Memory B cell (primary cell): ENCODE results near the gene FMN1.

Experiments
- ATAC-seq: fragments of 150-1000 bp; cut with Tn5 transposase; 2 replicates; pipeline ENCODE4 v1.10.0; 2021; ENCODE audit warnings: low read depth, mild to moderate bottlenecking, moderate library complexity
- DNase-seq, 2 donors: peaks; one replicate each; pipeline ENCODE4 v3.0.0; 2022; ENCODE audit warnings: low spot score in 2 of 2
- H3K27ac Mint-ChIP-seq: one replicate; pipeline ENCODE4 v1.8.0; 2022; ENCODE audit warnings: mild to moderate bottlenecking, moderate library complexity, mixed read lengths
- H3K27me3 Mint-ChIP-seq: one replicate; pipeline ENCODE4 v1.8.0; 2022; ENCODE audit warnings: mixed read lengths
- H3K36me3 Mint-ChIP-seq: one replicate; pipeline ENCODE4 v1.8.0; 2022; ENCODE audit warnings: mild to moderate bottlenecking, mixed read lengths
- H3K4me1 Mint-ChIP-seq: one replicate; pipeline ENCODE4 v1.8.0; 2022; ENCODE audit warnings: mixed read lengths
- H3K4me3 Mint-ChIP-seq: one replicate; pipeline ENCODE4 v1.8.0; 2022; ENCODE audit warnings: mild to moderate bottlenecking, moderate library complexity, mixed read lengths
- H3K9me3 Mint-ChIP-seq: one replicate; pipeline ENCODE4 v1.8.0; 2022; ENCODE audit warnings: mixed read lengths

FMN1 gene

GRCh38 chr15:32843219-32843815 lies 351.2 kb downstream of the FMN1 start:
- Mint-ChIP-seq H3K9me3 (no peaks in the 10 kb centered on the region), H3K4me3 (no peak overlapping the region), H3K27me3 (peaks cover 8% of the 10 kb centered on the region), H3K36me3 (no peaks in the 10 kb centered on the region), H3K27ac (no peak overlapping the region), H3K4me1 (peaks cover 9% of the 10 kb centered on the region)
- no peak for DNase-seq
- ATAC-seq: peak; percentile 48

GRCh38 chr15:32842081-32842480 lies 352.4 kb downstream of the FMN1 start:
- ATAC-seq (no peak), DNase-seq (no peak)
- Mint-ChIP-seq H3K4me3 (no peak overlapping the region), H3K27ac (no peak overlapping the region), H3K27me3 (peaks cover 11% of the 10 kb centered on the region), H3K9me3 (no peaks in the 10 kb centered on the region), H3K36me3 (no peaks in the 10 kb centered on the region), H3K4me1 (peaks cover 9% of the 10 kb centered on the region)

DNA sequence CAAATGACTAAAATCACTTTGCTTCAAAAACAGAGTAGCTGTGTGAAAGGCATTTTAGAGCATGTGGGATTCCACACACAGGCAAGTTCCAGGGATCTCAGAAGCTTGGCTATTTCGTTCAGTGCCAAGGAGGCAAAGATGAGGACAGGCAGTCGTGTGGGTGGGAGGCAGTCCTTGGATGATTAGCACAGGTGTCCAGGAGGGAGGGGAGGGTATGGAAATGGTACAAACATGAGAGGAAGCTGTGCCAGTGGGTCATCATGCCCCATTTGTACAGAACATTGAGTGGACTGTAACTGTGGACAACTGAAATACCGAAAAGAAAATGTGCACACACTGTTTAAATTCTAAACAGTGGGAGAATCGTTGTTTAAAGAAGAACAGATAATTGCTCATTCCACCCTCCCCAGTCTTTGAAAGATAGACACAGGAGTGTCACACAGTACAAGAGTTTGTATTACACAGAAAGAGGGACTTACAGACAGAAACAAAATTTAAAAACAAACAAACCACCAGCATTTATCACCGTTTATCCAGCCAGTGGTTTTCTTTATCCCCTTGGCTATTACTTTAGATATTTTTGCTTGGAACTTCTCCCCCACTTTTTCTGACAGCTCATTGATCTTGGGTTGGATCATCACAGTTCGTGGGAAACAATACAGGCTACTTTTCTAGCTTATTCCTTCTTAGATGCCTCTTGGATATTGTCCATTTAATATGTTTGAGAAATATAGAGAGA lies 353.8 kb downstream of the FMN1 start:
- Mint-ChIP-seq H3K4me3 (no peak overlapping the region), H3K4me1 (peaks cover 7% of the 10 kb centered on the region), H3K36me3 (no peaks in the 10 kb centered on the region), H3K9me3 (no peaks in the 10 kb centered on the region), H3K27me3 (peaks cover 11% of the 10 kb centered on the region), H3K27ac (no peak overlapping the region)
- DNase-seq (no peak), ATAC-seq (no peak)

DNA sequence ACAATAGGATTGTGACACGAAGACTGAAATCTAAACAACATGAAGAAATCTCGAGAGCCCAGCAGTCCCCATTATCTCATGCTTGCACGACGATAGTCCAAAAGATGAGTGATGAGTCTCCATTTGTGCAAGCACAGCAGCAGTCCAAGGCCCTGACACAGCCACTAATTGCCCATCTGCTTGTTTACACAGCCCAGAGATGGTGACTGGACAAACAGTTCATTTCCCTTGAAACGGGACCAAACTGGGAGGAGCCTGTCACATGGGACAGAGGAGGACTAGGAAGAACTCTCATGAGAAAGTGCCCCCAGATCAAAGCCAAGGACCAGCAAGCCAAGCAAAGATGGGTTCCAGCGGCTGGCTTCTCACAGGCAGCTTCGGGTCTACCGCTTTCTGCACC lies 355.7 kb downstream of the FMN1 start:
- Mint-ChIP-seq H3K27ac (no peak overlapping the region), H3K27me3 (peaks cover 11% of the 10 kb centered on the region), H3K9me3 (no peaks in the 10 kb centered on the region), H3K4me3 (no peak overlapping the region), H3K36me3 (no peaks in the 10 kb centered on the region), H3K4me1 (peaks cover 16% of the 10 kb centered on the region)
- ATAC-seq (no peak), DNase-seq (no peak)

- H3K4me1 Mint-ChIP-seq: peaks cover 13% of the 10 kb centered on the region
- DNase-seq: no peak
- H3K4me3 Mint-ChIP-seq: no peak overlapping the region
- H3K27ac Mint-ChIP-seq: no peak overlapping the region
- no peaks in the 10 kb centered on the region for H3K36me3 Mint-ChIP-seq
- no peak for ATAC-seq
- peaks cover 11% of the 10 kb centered on the region for H3K27me3 Mint-ChIP-seq
- H3K9me3 Mint-ChIP-seq: no peaks in the 10 kb centered on the region
These were observed 356.2 kb downstream of the FMN1 start for GRCh38 chr15:32838338-32838737.

DNA sequence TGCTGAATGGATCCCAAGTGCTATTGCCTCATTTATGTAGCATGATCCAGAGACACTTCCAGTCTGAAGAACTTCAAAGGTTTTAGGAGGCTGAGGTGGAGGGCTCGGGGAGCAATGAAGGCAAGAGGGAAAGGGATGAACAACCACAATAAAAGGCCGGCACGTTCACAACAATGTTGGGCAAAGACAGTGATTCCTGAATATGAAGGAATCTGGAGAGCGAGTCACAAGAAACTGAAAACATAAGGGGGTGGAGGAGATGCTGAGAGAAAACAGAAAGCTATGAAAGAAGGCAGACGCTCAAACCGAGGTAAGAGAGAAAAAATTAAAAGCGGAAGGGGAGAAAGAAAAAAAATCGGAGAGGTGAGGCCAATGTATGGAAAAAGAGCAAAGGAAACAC lies 356.6 kb downstream of the FMN1 start:
- Mint-ChIP-seq H3K4me3 (no peak overlapping the region), H3K9me3 (no peaks in the 10 kb centered on the region), H3K4me1 (peaks cover 10% of the 10 kb centered on the region), H3K27me3 (peaks cover 11% of the 10 kb centered on the region), H3K36me3 (no peaks in the 10 kb centered on the region), H3K27ac (no peak overlapping the region)
- DNase-seq (no peak), ATAC-seq (no peak)

GRCh38 chr15:32834156-32834555 lies 360.4 kb downstream of the FMN1 start:
- Mint-ChIP-seq H3K27me3 (peaks cover 10% of the 10 kb centered on the region), H3K27ac (no peak overlapping the region)
- ATAC-seq: peak; percentile 100

GRCh38 chr15:32833379-32833821 lies 361.1 kb downstream of the FMN1 start:
- Mint-ChIP-seq H3K4me3 (no peak overlapping the region), H3K27me3 (peaks cover 6% of the 10 kb centered on the region), H3K9me3 (no peaks in the 10 kb centered on the region), H3K4me1 (peaks cover 10% of the 10 kb centered on the region), H3K27ac (no peak overlapping the region), H3K36me3 (no peaks in the 10 kb centered on the region)
- ATAC-seq (no peak), DNase-seq (no peak)

More at GRCh38 chr15:32834156-32834555, 360.4 kb downstream of the FMN1 start:
- Mint-ChIP-seq H3K4me3 (no peak overlapping the region), H3K36me3 (no peaks in the 10 kb centered on the region), H3K4me1 (peaks cover 10% of the 10 kb centered on the region), H3K9me3 (no peaks in the 10 kb centered on the region)
- DNase-seq: peak in 1 of 2 donors; percentile 28

- H3K9me3 Mint-ChIP-seq: no peaks in the 10 kb centered on the region
- peaks cover 10% of the 10 kb centered on the region for H3K4me1 Mint-ChIP-seq
- no peak for DNase-seq
- ATAC-seq: no peak
- no peak overlapping the region for H3K4me3 Mint-ChIP-seq
- H3K36me3 Mint-ChIP-seq: no peaks in the 10 kb centered on the region
- H3K27ac Mint-ChIP-seq: no peak overlapping the region
- peaks cover 3% of the 10 kb centered on the region for H3K27me3 Mint-ChIP-seq
These were observed 363.0 kb downstream of the FMN1 start for GRCh38 chr15:32831485-32831884.

DNA sequence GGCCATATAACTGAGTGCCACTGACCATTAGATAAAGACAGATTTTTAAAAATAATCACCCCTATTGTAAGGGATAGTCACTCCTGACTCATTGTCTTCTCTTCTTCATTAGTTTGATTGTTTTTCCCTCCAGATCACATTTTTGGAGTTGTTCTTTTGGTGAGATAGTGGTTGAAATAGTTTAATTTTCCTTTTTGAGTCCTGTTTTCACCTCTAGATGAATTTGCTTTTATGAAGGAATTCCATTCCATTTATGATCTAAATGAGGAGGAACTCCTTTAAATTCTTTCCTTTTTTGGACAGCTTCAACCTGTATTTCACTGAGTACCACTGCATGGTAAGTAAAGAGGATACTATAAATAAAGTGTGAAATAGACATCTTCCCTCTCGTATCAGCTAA lies 364.3 kb downstream of the FMN1 start:
- DNase-seq: no peak
- H3K27ac Mint-ChIP-seq: no peak overlapping the region
- peaks cover 10% of the 10 kb centered on the region for H3K4me1 Mint-ChIP-seq
- no peak overlapping the region for H3K4me3 Mint-ChIP-seq
- peaks cover 4% of the 10 kb centered on the region for H3K27me3 Mint-ChIP-seq
- H3K9me3 Mint-ChIP-seq: no peaks in the 10 kb centered on the region
- no peak for ATAC-seq
- H3K36me3 Mint-ChIP-seq: no peaks in the 10 kb centered on the region

- ATAC-seq (no peak), DNase-seq (no peak)
- H3K4me3 Mint-ChIP-seq: no peak overlapping the region
- H3K27ac Mint-ChIP-seq: no peak overlapping the region
- no peaks in the 10 kb centered on the region for H3K36me3 Mint-ChIP-seq
- peaks cover 9% of the 10 kb centered on the region for H3K27me3 Mint-ChIP-seq
- H3K4me1 Mint-ChIP-seq: peaks cover 7% of the 10 kb centered on the region
- H3K9me3 Mint-ChIP-seq: no peaks in the 10 kb centered on the region
These were observed 365.1 kb downstream of the FMN1 start for GRCh38 chr15:32829436-32829835.

DNA sequence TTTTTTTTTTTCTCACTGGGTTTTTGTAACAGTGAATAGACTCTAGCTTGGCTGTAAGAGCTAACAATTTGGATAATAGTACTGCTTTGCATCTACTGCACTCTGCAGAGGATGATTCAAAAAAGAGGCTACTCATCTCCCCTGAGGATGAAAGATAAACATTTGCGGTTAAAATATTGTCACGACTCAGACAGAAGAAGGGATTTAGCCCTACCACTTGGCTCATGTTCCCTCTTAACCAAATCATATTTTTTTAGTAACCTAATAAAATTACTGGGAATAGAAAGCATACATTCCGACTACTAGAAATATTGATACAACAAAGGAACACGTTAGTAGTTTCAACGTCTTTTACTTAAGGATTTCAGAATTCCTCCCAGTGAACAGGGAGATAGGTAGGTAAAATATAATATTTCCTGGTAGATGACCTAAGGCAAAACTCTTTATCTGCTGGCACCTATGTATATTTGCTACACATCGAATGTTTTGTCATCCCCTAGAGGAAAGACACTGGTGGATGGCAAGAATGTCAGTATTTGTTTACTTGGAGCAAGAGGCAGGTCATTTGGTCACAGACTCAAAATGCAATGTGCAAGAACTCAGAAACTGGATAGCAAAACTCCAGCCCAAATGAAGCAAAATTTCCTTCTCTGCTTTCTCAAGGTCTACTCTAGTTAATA lies 365.9 kb downstream of the FMN1 start:
- no peak overlapping the region for H3K4me3 Mint-ChIP-seq
- H3K36me3 Mint-ChIP-seq: no peaks in the 10 kb centered on the region
- no peaks in the 10 kb centered on the region for H3K4me1 Mint-ChIP-seq
- no peak for ATAC-seq
- peaks cover 9% of the 10 kb centered on the region for H3K27me3 Mint-ChIP-seq
- no peak for DNase-seq
- no peaks in the 10 kb centered on the region for H3K9me3 Mint-ChIP-seq
- H3K27ac Mint-ChIP-seq: no peak overlapping the region

DNA sequence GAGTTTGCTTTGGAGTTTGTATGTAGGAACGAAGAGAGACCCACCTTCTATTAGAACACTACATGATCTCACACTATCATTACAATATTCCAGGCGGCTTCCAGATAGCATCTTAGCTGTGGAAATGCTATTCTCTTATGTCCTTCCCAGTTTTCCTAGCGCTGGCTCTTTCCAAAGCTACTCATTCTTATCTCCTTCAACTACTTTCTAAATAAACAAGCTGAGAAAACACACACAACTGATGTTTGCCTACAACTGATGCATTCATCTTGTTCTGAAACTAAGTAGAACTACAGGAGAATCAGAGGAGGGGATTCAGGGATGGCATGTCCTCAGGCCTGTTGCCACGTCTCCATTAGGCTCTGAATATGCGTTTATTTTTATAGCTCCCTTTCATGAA lies 367.8 kb downstream of the FMN1 start:
- Mint-ChIP-seq H3K4me3 (no peak overlapping the region), H3K27ac (no peak overlapping the region), H3K9me3 (no peaks in the 10 kb centered on the region), H3K36me3 (no peaks in the 10 kb centered on the region), H3K27me3 (peaks cover 10% of the 10 kb centered on the region), H3K4me1 (no peaks in the 10 kb centered on the region)
- DNase-seq: no peak
- ATAC-seq: no peak

- ATAC-seq (no peak), DNase-seq (no peak)
- no peaks in the 10 kb centered on the region for H3K36me3 Mint-ChIP-seq
- H3K4me3 Mint-ChIP-seq: no peak overlapping the region
- H3K27ac Mint-ChIP-seq: no peak overlapping the region
- no peaks in the 10 kb centered on the region for H3K9me3 Mint-ChIP-seq
- H3K4me1 Mint-ChIP-seq: no peaks in the 10 kb centered on the region
- peaks cover 9% of the 10 kb centered on the region for H3K27me3 Mint-ChIP-seq
These were observed 369.3 kb downstream of the FMN1 start for GRCh38 chr15:32825219-32825618.
